Sigmoid colon (tissue), 4 donors: Measurements from ENCODE around the gene CDKN1A.

Experiments
- EP300 ChIP-seq, 4 donors: sonication (generic); formaldehyde crosslinking; IDR thresholded peaks; one replicate each; pipeline ENCODE4 v1.6.1; 2017; ENCODE audit warnings: antibody characterized with exemption in 4 of 4
- POLR2A ChIP-seq, 2 donors: fragments of 450-650 bp; IDR thresholded peaks; one replicate each; pipeline ENCODE4 v1.6.1; 2016; ENCODE audit warnings: antibody characterized with exemption in 2 of 2, mild to moderate bottlenecking in 2 of 2, moderate library complexity in 2 of 2

- TF ChIP-seq POLR2A (IDR thresholded peaks at IDR 0.05) (no peak), EP300 (IDR thresholded peaks at IDR 0.05) (no peak)
Measured at GRCh38 chr6:36706339-36706738, 27.8 kb downstream of the CDKN1A start.
